CD4-positive, alpha-beta memory T cell (primary cell): ENCODE data around the gene ADCY10. TPM values are rescaled to one million over a fixed set of nuclear protein-coding genes. Genes with fewer than 3 reads are reported as not detected.
"Not testable (repeated sequence)": the region's sequence is repeated elsewhere in the genome, so short reads cannot be mapped to it uniquely, and the experiment has no call there.

Experiments used
- CTCF ChIA-PET: fragments of 350-600 bp; sonication (Branson Sonifier 250); formaldehyde crosslinking; loops from one replicate; lab custom pipeline; 2021; ENCODE audit warnings: inconsistent platforms; ENCODE audit not compliant: partially characterized antibody; lab: Charles Lee
- POLR2A ChIA-PET: fragments of 350-600 bp; sonication (Branson Sonifier 250); formaldehyde crosslinking; loops from one replicate; lab custom pipeline; 2021; ENCODE audit not compliant: partially characterized antibody; lab: Charles Lee
- DNase-seq, 5 donors: peaks; one replicate each; pipeline versions ENCODE4 v3.0.0 to v3.0.0-alpha.2; 2020 to 2022; ENCODE audit warnings: mixed read lengths in 1 of 5
- H3K27ac ChIP-seq: one replicate; pipeline ENCODE4 v1.7.0; 2013; ENCODE audit warnings: low read depth, low read length
- H3K27me3 ChIP-seq: 2 replicates; pipeline ENCODE4 v1.7.0; 2013; ENCODE audit warnings: mild to moderate bottlenecking, low read length, moderate library complexity; ENCODE audit not compliant: insufficient read depth
- H3K36me3 ChIP-seq: 2 replicates; pipeline ENCODE4 v1.7.0; 2013; ENCODE audit warnings: mild to moderate bottlenecking, low read length, moderate library complexity; ENCODE audit not compliant: insufficient read depth
- H3K4me1 ChIP-seq: 2 replicates; pipeline ENCODE4 v1.7.0; 2013; ENCODE audit warnings: mild to moderate bottlenecking, low read length, moderate library complexity; ENCODE audit not compliant: insufficient read depth
- H3K4me3 ChIP-seq, 2 donors: one replicate each; pipeline ENCODE4 v1.7.0; 2013; ENCODE audit warnings: low read length in 2 of 2, mild to moderate bottlenecking in 1 of 2
- H3K9me3 ChIP-seq, 2 donors: one replicate each; pipeline ENCODE4 v1.7.0; 2013; ENCODE audit warnings: low read length in 2 of 2, control low read depth in 1 of 2; ENCODE audit not compliant: control insufficient read depth in 1 of 2
- H3K27ac Mint-ChIP-seq, 7 donors: one replicate each; pipeline ENCODE4 v1.8.0; 2020 to 2021; ENCODE audit warnings: mixed read lengths in 7 of 7, mild to moderate bottlenecking in 6 of 7, inconsistent platforms in 3 of 7, moderate library complexity in 3 of 7
- H3K27me3 Mint-ChIP-seq, 2 donors: one replicate each; pipeline ENCODE4 v1.8.0; 2020 to 2021; ENCODE audit warnings: mixed read lengths in 2 of 2
- H3K36me3 Mint-ChIP-seq, 2 donors: one replicate each; pipeline ENCODE4 v1.8.0; 2020 to 2021; ENCODE audit warnings: mixed read lengths in 2 of 2, inconsistent platforms in 1 of 2, mild to moderate bottlenecking in 1 of 2
- H3K4me1 Mint-ChIP-seq, 4 donors: one replicate each; pipeline ENCODE4 v1.8.0; 2020 to 2021; ENCODE audit warnings: mixed read lengths in 4 of 4, mild to moderate bottlenecking in 1 of 4
- H3K4me3 Mint-ChIP-seq, 8 donors: one replicate each; pipeline ENCODE4 v1.8.0; 2020 to 2021; ENCODE audit warnings: mixed read lengths in 8 of 8, mild to moderate bottlenecking in 7 of 8, moderate library complexity in 6 of 8, inconsistent platforms in 3 of 8
- H3K9me3 Mint-ChIP-seq, 8 donors: one replicate each; pipeline ENCODE4 v1.8.0; 2020 to 2021; ENCODE audit warnings: mixed read lengths in 8 of 8, mild to moderate bottlenecking in 5 of 8, inconsistent platforms in 3 of 8, moderate library complexity in 1 of 8
- intact Hi-C: fragments of 100-400 bp; cut with micrococcal nuclease; formaldehyde crosslinking; loops from one replicate; pipeline ENCODE4 v1.15.1; 2023
- polyA plus RNA-seq, 2 donors: library from polyadenylated mRNA; unstranded; fragments of 300-500 nt; fragmentation: Illumina TruSeq; gene quantifications; one replicate each; pipeline ENCODE4 v1.2.3, GENCODE V29; 2021
- total RNA-seq, 2 experiments: library from RNA; stranded (reverse); gene quantifications; one replicate each; pipeline ENCODE4 v1.2.3, GENCODE V29; 2021

Gene ADCY10
- total and polyA plus RNA-seq, 4 experiments from 2014 or later = 0.61 to 0.96 TPM; not detected in 2

GRCh38 chr1:167836197-167836596 is 77.7 kb downstream of the ADCY10 start:
- Histone ChIP-seq H3K27me3 (no peaks in the 10 kb centered on the region), H3K27ac (no peak overlapping the region), H3K4me1 (no peaks in the 10 kb centered on the region), H3K4me3 (no peak overlapping the region), H3K36me3 (no peaks in the 10 kb centered on the region), H3K9me3 (no peaks in the 10 kb centered on the region)
- Mint-ChIP-seq H3K27ac (no peak overlapping the region), H3K36me3 (no peaks in the 10 kb centered on the region), H3K9me3 (no peaks in the 10 kb centered on the region), H3K27me3 (peaks cover 7 to 10% of the 10 kb centered on the region in 2 donors), H3K4me3 (no peak overlapping the region), H3K4me1 (no peaks in the 10 kb centered on the region)
- intact Hi-C loops = no loop called here
- ChIA-PET CTCF (no interaction called here), POLR2A (no interaction called here)
- no peak for DNase-seq

- no peak overlapping the region for H3K27ac ChIP-seq
- ChIA-PET POLR2A (no interaction called here), CTCF (no interaction called here)
- no peak overlapping the region for H3K4me3 Mint-ChIP-seq
- H3K36me3 Mint-ChIP-seq = no peaks in the 10 kb centered on the region
- no peaks in the 10 kb centered on the region for H3K9me3 ChIP-seq
- H3K9me3 Mint-ChIP-seq = no peaks in the 10 kb centered on the region
- no peak overlapping the region for H3K27ac Mint-ChIP-seq
- no peaks in the 10 kb centered on the region for H3K4me1 ChIP-seq
- no peaks in the 10 kb centered on the region for H3K4me1 Mint-ChIP-seq
- no peaks in the 10 kb centered on the region for H3K36me3 ChIP-seq
- peaks cover 6 to 9% of the 10 kb centered on the region in 2 donors for H3K27me3 Mint-ChIP-seq
- H3K27me3 ChIP-seq = no peaks in the 10 kb centered on the region
- intact Hi-C loops = no loop called here
- no peak overlapping the region for H3K4me3 ChIP-seq
- no peak for DNase-seq
These were observed 80.0 kb downstream of the ADCY10 start for GRCh38 chr1:167833904-167834303.

GRCh38 chr1:167832693-167833092 is 81.2 kb downstream of the ADCY10 start:
- no peaks in the 10 kb centered on the region for H3K27me3 ChIP-seq
- no peak for DNase-seq
- ChIA-PET POLR2A (no interaction called here), CTCF (no interaction called here)
- H3K27ac Mint-ChIP-seq = no peak overlapping the region
- H3K27ac ChIP-seq = no peak overlapping the region
- peaks cover 1 to 3% of the 10 kb centered on the region in 2 donors for H3K27me3 Mint-ChIP-seq
- H3K36me3 ChIP-seq = no peaks in the 10 kb centered on the region
- no peaks in the 10 kb centered on the region for H3K9me3 ChIP-seq
- no peaks in the 10 kb centered on the region for H3K4me1 ChIP-seq
- intact Hi-C loops = no loop called here
- no peaks in the 10 kb centered on the region for H3K36me3 Mint-ChIP-seq
- H3K4me3 ChIP-seq = no peak overlapping the region
- H3K4me3 Mint-ChIP-seq = no peak overlapping the region
- no peaks in the 10 kb centered on the region for H3K9me3 Mint-ChIP-seq
- no peaks in the 10 kb centered on the region for H3K4me1 Mint-ChIP-seq

- H3K4me1 ChIP-seq, intact Hi-C loops, DNase-seq, H3K4me3 Mint-ChIP-seq, CTCF ChIA-PET, H3K27me3 Mint-ChIP-seq, H3K9me3 Mint-ChIP-seq, POLR2A ChIA-PET, H3K36me3 Mint-ChIP-seq, H3K27me3 ChIP-seq, H3K4me1 Mint-ChIP-seq, H3K9me3 ChIP-seq, H3K27ac ChIP-seq, H3K4me3 ChIP-seq, H3K36me3 ChIP-seq: not testable (repeated sequence)
- peak overlapping the region in 1 of 7 donors; percentile 54 for H3K27ac Mint-ChIP-seq
These were observed 83.3 kb downstream of the ADCY10 start for GRCh38 chr1:167830668-167831067.

GRCh38 chr1:167829868-167830267 is 84.1 kb downstream of the ADCY10 start:
- H3K27me3 Mint-ChIP-seq = peaks cover 1 to 3% of the 10 kb centered on the region in 2 donors
- H3K36me3 Mint-ChIP-seq = no peaks in the 10 kb centered on the region
- no peaks in the 10 kb centered on the region for H3K4me1 Mint-ChIP-seq
- intact Hi-C loops = no loop called here
- no peak overlapping the region for H3K27ac Mint-ChIP-seq
- ChIA-PET POLR2A (no interaction called here), CTCF (no interaction called here)
- Histone ChIP-seq H3K4me3 (no peak overlapping the region), H3K36me3 (no peaks in the 10 kb centered on the region), H3K27ac (no peak overlapping the region), H3K27me3 (no peaks in the 10 kb centered on the region), H3K4me1 (no peaks in the 10 kb centered on the region), H3K9me3 (no peaks in the 10 kb centered on the region)
- no peak overlapping the region for H3K4me3 Mint-ChIP-seq
- H3K9me3 Mint-ChIP-seq = no peaks in the 10 kb centered on the region
- DNase-seq = no peak

- POLR2A ChIA-PET = no interaction called here
- no peak overlapping the region for H3K4me3 ChIP-seq
- H3K9me3 ChIP-seq = no peaks in the 10 kb centered on the region
- Mint-ChIP-seq H3K9me3 (no peaks in the 10 kb centered on the region), H3K4me1 (peaks cover 0 to 16% (median 10%) of the 10 kb centered on the region in 4 donors), H3K36me3 (no peaks in the 10 kb centered on the region), H3K27me3 (peaks cover 0 to 6% of the 10 kb centered on the region in 2 donors), H3K27ac (peak overlapping the region in 2 of 7 donors; percentile 6 to 52), H3K4me3 (no peak overlapping the region)
- peaks cover 8% of the 10 kb centered on the region for H3K4me1 ChIP-seq
- H3K27me3 ChIP-seq = no peaks in the 10 kb centered on the region
- no peak overlapping the region for H3K27ac ChIP-seq
- intact Hi-C loops = no loop called here
- DNase-seq = no peak
- no peaks in the 10 kb centered on the region for H3K36me3 ChIP-seq
- CTCF ChIA-PET = interaction anchor here (1.7 kb wide), 1 partner anchor 24 kb away, joined by 4 read pairs; no protein-coding TSS in a partner anchor
These were observed 87.8 kb downstream of the ADCY10 start for GRCh38 chr1:167826127-167826526.

GRCh38 chr1:167825419-167826079 is 88.4 kb downstream of the ADCY10 start:
- CTCF ChIA-PET = no interaction called here
- POLR2A ChIA-PET = no interaction called here
- Mint-ChIP-seq H3K4me1 (peaks cover 0 to 18% (median 11%) of the 10 kb centered on the region in 4 donors), H3K9me3 (no peaks in the 10 kb centered on the region), H3K27ac (no peak overlapping the region), H3K36me3 (no peaks in the 10 kb centered on the region), H3K27me3 (peaks cover 0 to 6% of the 10 kb centered on the region in 2 donors), H3K4me3 (no peak overlapping the region)
- intact Hi-C loops = no loop called here
- Histone ChIP-seq H3K9me3 (no peaks in the 10 kb centered on the region), H3K27me3 (no peaks in the 10 kb centered on the region), H3K27ac (no peak overlapping the region), H3K4me3 (no peak overlapping the region), H3K36me3 (no peaks in the 10 kb centered on the region), H3K4me1 (peaks cover 8% of the 10 kb centered on the region)
- no peak for DNase-seq
